Neural cell (in vitro differentiated cells): ENCODE results near the gene USP34. TPM values are rescaled to one million over a fixed set of nuclear protein-coding genes. Genes with fewer than 3 reads are reported as not detected.

Experiments
- H2AFZ ChIP-seq: fragments of 200-600, 300-800 bp; sonication (generic), shearing (Covaris generic); 2 replicates; pipeline ENCODE4 v1.6.0; 2014; ENCODE audit warnings: low read depth, mild to moderate bottlenecking, antibody characterized with exemption, low read length, moderate library complexity
- H3F3A ChIP-seq: fragments of 200-600 bp; shearing (Covaris generic); 2 replicates; pipeline ENCODE4 v1.6.1; 2016; ENCODE audit warnings: mild to moderate bottlenecking, moderate library complexity, mixed read lengths, antibody characterized with exemption, low read length; ENCODE audit not compliant: insufficient read depth, poor library complexity, severe bottlenecking
- H3K27ac ChIP-seq: fragments of 200-600, 300-800 bp; sonication (generic), shearing (Covaris generic); 2 replicates; pipeline ENCODE4 v1.5.1; 2014; ENCODE audit warnings: mild to moderate bottlenecking, low read length, moderate library complexity
- H3K27me3 ChIP-seq: fragments of 300-800, 200-600 bp; sonication (generic), shearing (Covaris generic); 2 replicates; pipeline ENCODE4 v1.6.0; 2014; ENCODE audit warnings: mild to moderate bottlenecking, low read depth, low read length, moderate library complexity; ENCODE audit not compliant: insufficient read depth
- H3K36me3 ChIP-seq: fragments of 300-800, 200-600 bp; sonication (generic), shearing (Covaris generic); 2 replicates; pipeline ENCODE4 v1.5.1; 2014; ENCODE audit warnings: mild to moderate bottlenecking, antibody characterized with exemption, low read length, moderate library complexity; ENCODE audit not compliant: insufficient read depth
- H3K4me2 ChIP-seq: fragments of 300-800, 200-600 bp; sonication (generic), shearing (Covaris generic); 2 replicates; pipeline ENCODE4 v1.6.0; 2014; ENCODE audit warnings: mild to moderate bottlenecking, low read length
- H3K4me3 ChIP-seq: fragments of 300-800, 200-600 bp; sonication (generic), shearing (Covaris generic); 2 replicates; pipeline ENCODE4 v1.5.1; 2014; ENCODE audit warnings: mild to moderate bottlenecking, low read length, moderate library complexity
- H3K79me2 ChIP-seq: fragments of 200-600 bp; shearing (Covaris generic); replicated peaks from 2 replicates; pipeline ENCODE4 v1.6.0; 2014; ENCODE audit warnings: mild to moderate bottlenecking, low read length, moderate library complexity; ENCODE audit not compliant: insufficient read depth
- H3K9ac ChIP-seq: fragments of 300-800, 200-600 bp; sonication (generic), shearing (Covaris generic); 2 replicates; pipeline ENCODE4 v1.6.1; 2016; ENCODE audit warnings: mild to moderate bottlenecking, low read length, mixed read lengths
- H3K9me2 ChIP-seq: fragments of 200-600 bp; shearing (Covaris generic); 2 replicates; pipeline ENCODE4 v1.6.1; 2016; ENCODE audit warnings: mild to moderate bottlenecking, low read length, mixed read lengths; ENCODE audit not compliant: insufficient read depth
- H3K9me3 ChIP-seq: fragments of 200-600, 300-800 bp; sonication (generic), shearing (Covaris generic); 2 replicates; pipeline ENCODE4 v1.6.1; 2016; ENCODE audit warnings: mild to moderate bottlenecking, mixed run types, low read length, moderate library complexity, mixed read lengths
- H4K20me1 ChIP-seq: fragments of 200-600 bp; shearing (Covaris generic); 2 replicates; pipeline ENCODE4 v1.6.1; 2016; ENCODE audit warnings: mild to moderate bottlenecking, mixed run types; ENCODE audit not compliant: insufficient read depth
- CTCF ChIP-seq: fragments of 450-650 bp; IDR thresholded peaks from 2 replicates; pipeline ENCODE4 v1.5.1; 2014; ENCODE audit warnings: antibody characterized with exemption, mild to moderate bottlenecking, moderate library complexity; ENCODE audit not compliant: poor library complexity, severe bottlenecking
- EP300 ChIP-seq: fragments of 450-650 bp; conservative IDR thresholded peaks from 2 replicates; pipeline ENCODE4 v1.6.1; 2014; ENCODE audit warnings: antibody characterized with exemption, mild to moderate bottlenecking, moderate library complexity; ENCODE audit not compliant: poor library complexity, severe bottlenecking
- EZH2 ChIP-seq: fragments of 200-600, 300-800 bp; shearing (Covaris generic), sonication (generic); IDR thresholded peaks from 2 replicates; pipeline ENCODE4 v1.6.1; 2014; ENCODE audit warnings: antibody characterized with exemption, low read length, borderline replicate concordance, mild to moderate bottlenecking; ENCODE audit not compliant: insufficient read depth, poor library complexity, severe bottlenecking
- MXI1 ChIP-seq: fragments of 450-650 bp; conservative IDR thresholded peaks from 2 replicates; pipeline ENCODE4 v1.6.1; 2014; ENCODE audit warnings: antibody characterized with exemption, mild to moderate bottlenecking; ENCODE audit not compliant: poor library complexity, severe bottlenecking
- POLR2AphosphoS5 ChIP-seq: IDR thresholded peaks from 2 replicates; pipeline ENCODE4 v1.6.1; 2012
- RAD21 ChIP-seq: fragments of 450-650 bp; conservative IDR thresholded peaks from 2 replicates; pipeline ENCODE4 v1.6.1; 2014; ENCODE audit warnings: antibody characterized with exemption, mild to moderate bottlenecking, moderate library complexity
- REST ChIP-seq: IDR thresholded peaks from 2 replicates; pipeline ENCODE4 v1.6.1; 2012; ENCODE audit warnings: borderline replicate concordance
- SMC3 ChIP-seq: fragments of 450-650 bp; conservative IDR thresholded peaks from 2 replicates; pipeline ENCODE4 v1.6.1; 2014; ENCODE audit warnings: antibody characterized with exemption, mild to moderate bottlenecking, moderate library complexity; ENCODE audit not compliant: poor library complexity
- TAF1 ChIP-seq: IDR thresholded peaks from 2 replicates; pipeline ENCODE4 v1.6.1; 2012; ENCODE audit warnings: low read depth
- polyA plus RNA-seq: library from polyadenylated mRNA; depleted of rRNA; stranded (reverse); fragments of >200 nt; gene quantifications from 2 replicates; pipeline ENCODE4 v1.2.3, GENCODE V29; 2014

USP34 gene
- polyA plus RNA-seq, 1 donor from 2014 or later = 87.9 TPM

- Histone ChIP-seq H3K27ac (no peak overlapping the region), H3K79me2 (peaks cover 78% of the 10 kb centered on the region), H3F3A (no peaks in the 10 kb centered on the region), H3K4me2 (no peak overlapping the region), H3K27me3 (no peaks in the 10 kb centered on the region), H3K9me3 (no peaks in the 10 kb centered on the region), H3K9me2 (no peaks in the 10 kb centered on the region), H4K20me1 (no peaks in the 10 kb centered on the region), H2AFZ (no peak overlapping the region), H3K9ac (no peak overlapping the region), H3K36me3 (no peaks in the 10 kb centered on the region), H3K4me3 (no peak overlapping the region)
- TF ChIP-seq TAF1 (no peak), CTCF (no peak), SMC3 (no peak), EP300 (no peak), EZH2 (no peak), RAD21 (no peak), MXI1 (no peak), POLR2AphosphoS5 (no peak), REST (no peak)
These were observed 9.5 kb downstream of the USP34 start for GRCh38 chr2:61461404-61461803.

GRCh38 chr2:61460163-61460562, 10.7 kb downstream of the USP34 start:
- Histone ChIP-seq H4K20me1 (no peaks in the 10 kb centered on the region), H3K79me2 (peaks cover 73% of the 10 kb centered on the region), H3K27me3 (no peaks in the 10 kb centered on the region), H3K36me3 (no peaks in the 10 kb centered on the region), H3K4me2 (no peak overlapping the region), H3K9ac (no peak overlapping the region), H3K9me2 (no peaks in the 10 kb centered on the region), H3F3A (no peaks in the 10 kb centered on the region), H3K9me3 (no peaks in the 10 kb centered on the region), H3K27ac (no peak overlapping the region), H2AFZ (no peak overlapping the region), H3K4me3 (no peak overlapping the region)
- TF ChIP-seq CTCF = no peak
- no peak for TF ChIP-seq SMC3
- no peak for TF ChIP-seq RAD21
- no peak for TF ChIP-seq REST
- no peak for TF ChIP-seq MXI1
- TF ChIP-seq EP300 = no peak
- TF ChIP-seq TAF1 = no peak
- no peak for TF ChIP-seq EZH2
- TF ChIP-seq POLR2AphosphoS5 = no peak
